WTC11 (cell line): ENCODE results near the gene ZNF500. TPM values are rescaled to one million over a fixed set of nuclear protein-coding genes. Genes with fewer than 3 reads are reported as not detected.

Source experiments
- NFYB ChIP-seq: sonication (generic); formaldehyde crosslinking; conservative IDR thresholded peaks from 2 replicates; pipeline ENCODE4 v1.8.0; 2022; ENCODE audit warnings: low read depth, missing genetic modification reagents
- NR2C2 ChIP-seq: sonication (generic); formaldehyde crosslinking; IDR thresholded peaks from 2 replicates; pipeline ENCODE4 v1.8.0; 2022; ENCODE audit warnings: mild to moderate bottlenecking, missing genetic modification reagents
- total RNA-seq: library from RNA; stranded (reverse); gene quantifications from 3 replicates; pipeline ENCODE4 v1.2.3, GENCODE V29; 2021
- TF ChIP-seq, protein P1 (sequence below): sonication (generic); formaldehyde crosslinking; IDR thresholded peaks from 2 replicates; pipeline ENCODE4 v1.8.1; 2023; ENCODE audit warnings: mild to moderate bottlenecking, missing genetic modification reagents
- TF ChIP-seq, protein P2 (sequence below): fragments of 250-450 bp; sonication (Bioruptor Pico); IDR thresholded peaks from 2 replicates; pipeline ENCODE4 v1.9.0; 2021; ENCODE audit warnings: mild to moderate bottlenecking, borderline replicate concordance
- TF ChIP-seq, protein P3 (sequence below): sonication (generic); formaldehyde crosslinking; IDR thresholded peaks from 2 replicates; pipeline ENCODE4 v1.8.1; 2023; ENCODE audit warnings: mild to moderate bottlenecking, missing genetic modification reagents, borderline replicate concordance
- TF ChIP-seq, protein P4 (sequence below): sonication (generic); formaldehyde crosslinking; IDR thresholded peaks from 2 replicates; pipeline ENCODE4 v1.8.0; 2023; ENCODE audit warnings: missing genetic modification reagents
- TF ChIP-seq, protein P5 (sequence below): fragments of 250-450 bp; sonication (Bioruptor Pico); IDR thresholded peaks from 2 replicates; pipeline ENCODE4 v1.9.0; 2021; ENCODE audit warnings: mild to moderate bottlenecking

Gene ZNF500
- total RNA-seq, 1 experiment from 2014 or later: 19.9 TPM

DNA sequence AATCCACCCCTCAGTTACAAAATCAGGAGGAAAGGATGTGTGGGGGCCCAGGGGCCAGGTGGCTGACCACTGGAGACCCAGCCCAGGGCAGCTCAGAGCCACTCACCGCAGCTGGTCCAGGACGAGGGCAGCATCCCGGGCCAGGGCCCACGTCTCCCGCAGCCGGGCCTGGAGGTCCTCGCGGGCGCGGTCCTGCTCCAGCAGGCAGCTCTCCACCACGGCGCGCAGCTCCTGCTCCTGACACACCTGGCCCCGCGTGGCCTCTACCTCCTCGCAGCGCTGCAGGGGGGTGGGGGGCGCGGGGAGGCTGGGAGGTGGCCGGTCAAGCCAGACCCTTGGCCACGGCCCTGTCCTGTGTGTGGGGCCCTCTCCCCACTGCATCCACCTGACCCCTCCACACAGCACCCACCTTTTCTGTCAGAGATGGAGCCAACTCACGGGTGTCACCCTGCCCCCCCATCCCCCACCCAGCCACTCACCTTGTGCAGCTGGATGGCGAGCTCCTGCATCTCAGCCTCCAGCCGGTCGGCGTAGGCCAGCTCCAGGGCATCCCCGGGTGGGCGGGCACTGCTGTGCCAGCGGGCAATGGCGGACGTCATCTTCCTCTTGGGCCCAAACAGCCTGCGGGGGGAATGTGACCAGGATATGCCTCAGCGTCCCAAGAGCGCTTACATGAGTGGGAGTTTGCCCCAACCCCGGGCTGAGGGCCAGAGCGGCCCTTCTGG, 68.5 kb downstream of the ZNF500 start (continued):
- TF ChIP-seq, protein P1, sequence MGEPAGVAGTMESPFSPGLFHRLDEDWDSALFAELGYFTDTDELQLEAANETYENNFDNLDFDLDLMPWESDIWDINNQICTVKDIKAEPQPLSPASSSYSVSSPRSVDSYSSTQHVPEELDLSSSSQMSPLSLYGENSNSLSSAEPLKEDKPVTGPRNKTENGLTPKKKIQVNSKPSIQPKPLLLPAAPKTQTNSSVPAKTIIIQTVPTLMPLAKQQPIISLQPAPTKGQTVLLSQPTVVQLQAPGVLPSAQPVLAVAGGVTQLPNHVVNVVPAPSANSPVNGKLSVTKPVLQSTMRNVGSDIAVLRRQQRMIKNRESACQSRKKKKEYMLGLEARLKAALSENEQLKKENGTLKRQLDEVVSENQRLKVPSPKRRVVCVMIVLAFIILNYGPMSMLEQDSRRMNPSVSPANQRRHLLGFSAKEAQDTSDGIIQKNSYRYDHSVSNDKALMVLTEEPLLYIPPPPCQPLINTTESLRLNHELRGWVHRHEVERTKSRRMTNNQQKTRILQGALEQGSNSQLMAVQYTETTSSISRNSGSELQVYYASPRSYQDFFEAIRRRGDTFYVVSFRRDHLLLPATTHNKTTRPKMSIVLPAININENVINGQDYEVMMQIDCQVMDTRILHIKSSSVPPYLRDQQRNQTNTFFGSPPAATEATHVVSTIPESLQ (CRISPR knock-in tag): no peak
- TF ChIP-seq NR2C2 (CRISPR knock-in tag): no peak
- TF ChIP-seq, protein P2, sequence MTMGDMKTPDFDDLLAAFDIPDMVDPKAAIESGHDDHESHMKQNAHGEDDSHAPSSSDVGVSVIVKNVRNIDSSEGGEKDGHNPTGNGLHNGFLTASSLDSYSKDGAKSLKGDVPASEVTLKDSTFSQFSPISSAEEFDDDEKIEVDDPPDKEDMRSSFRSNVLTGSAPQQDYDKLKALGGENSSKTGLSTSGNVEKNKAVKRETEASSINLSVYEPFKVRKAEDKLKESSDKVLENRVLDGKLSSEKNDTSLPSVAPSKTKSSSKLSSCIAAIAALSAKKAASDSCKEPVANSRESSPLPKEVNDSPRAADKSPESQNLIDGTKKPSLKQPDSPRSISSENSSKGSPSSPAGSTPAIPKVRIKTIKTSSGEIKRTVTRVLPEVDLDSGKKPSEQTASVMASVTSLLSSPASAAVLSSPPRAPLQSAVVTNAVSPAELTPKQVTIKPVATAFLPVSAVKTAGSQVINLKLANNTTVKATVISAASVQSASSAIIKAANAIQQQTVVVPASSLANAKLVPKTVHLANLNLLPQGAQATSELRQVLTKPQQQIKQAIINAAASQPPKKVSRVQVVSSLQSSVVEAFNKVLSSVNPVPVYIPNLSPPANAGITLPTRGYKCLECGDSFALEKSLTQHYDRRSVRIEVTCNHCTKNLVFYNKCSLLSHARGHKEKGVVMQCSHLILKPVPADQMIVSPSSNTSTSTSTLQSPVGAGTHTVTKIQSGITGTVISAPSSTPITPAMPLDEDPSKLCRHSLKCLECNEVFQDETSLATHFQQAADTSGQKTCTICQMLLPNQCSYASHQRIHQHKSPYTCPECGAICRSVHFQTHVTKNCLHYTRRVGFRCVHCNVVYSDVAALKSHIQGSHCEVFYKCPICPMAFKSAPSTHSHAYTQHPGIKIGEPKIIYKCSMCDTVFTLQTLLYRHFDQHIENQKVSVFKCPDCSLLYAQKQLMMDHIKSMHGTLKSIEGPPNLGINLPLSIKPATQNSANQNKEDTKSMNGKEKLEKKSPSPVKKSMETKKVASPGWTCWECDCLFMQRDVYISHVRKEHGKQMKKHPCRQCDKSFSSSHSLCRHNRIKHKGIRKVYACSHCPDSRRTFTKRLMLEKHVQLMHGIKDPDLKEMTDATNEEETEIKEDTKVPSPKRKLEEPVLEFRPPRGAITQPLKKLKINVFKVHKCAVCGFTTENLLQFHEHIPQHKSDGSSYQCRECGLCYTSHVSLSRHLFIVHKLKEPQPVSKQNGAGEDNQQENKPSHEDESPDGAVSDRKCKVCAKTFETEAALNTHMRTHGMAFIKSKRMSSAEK: no peak
- TF ChIP-seq NFYB: no peak
- TF ChIP-seq, protein P3, sequence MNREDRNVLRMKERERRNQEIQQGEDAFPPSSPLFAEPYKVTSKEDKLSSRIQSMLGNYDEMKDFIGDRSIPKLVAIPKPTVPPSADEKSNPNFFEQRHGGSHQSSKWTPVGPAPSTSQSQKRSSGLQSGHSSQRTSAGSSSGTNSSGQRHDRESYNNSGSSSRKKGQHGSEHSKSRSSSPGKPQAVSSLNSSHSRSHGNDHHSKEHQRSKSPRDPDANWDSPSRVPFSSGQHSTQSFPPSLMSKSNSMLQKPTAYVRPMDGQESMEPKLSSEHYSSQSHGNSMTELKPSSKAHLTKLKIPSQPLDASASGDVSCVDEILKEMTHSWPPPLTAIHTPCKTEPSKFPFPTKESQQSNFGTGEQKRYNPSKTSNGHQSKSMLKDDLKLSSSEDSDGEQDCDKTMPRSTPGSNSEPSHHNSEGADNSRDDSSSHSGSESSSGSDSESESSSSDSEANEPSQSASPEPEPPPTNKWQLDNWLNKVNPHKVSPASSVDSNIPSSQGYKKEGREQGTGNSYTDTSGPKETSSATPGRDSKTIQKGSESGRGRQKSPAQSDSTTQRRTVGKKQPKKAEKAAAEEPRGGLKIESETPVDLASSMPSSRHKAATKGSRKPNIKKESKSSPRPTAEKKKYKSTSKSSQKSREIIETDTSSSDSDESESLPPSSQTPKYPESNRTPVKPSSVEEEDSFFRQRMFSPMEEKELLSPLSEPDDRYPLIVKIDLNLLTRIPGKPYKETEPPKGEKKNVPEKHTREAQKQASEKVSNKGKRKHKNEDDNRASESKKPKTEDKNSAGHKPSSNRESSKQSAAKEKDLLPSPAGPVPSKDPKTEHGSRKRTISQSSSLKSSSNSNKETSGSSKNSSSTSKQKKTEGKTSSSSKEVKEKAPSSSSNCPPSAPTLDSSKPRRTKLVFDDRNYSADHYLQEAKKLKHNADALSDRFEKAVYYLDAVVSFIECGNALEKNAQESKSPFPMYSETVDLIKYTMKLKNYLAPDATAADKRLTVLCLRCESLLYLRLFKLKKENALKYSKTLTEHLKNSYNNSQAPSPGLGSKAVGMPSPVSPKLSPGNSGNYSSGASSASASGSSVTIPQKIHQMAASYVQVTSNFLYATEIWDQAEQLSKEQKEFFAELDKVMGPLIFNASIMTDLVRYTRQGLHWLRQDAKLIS (CRISPR knock-in tag): no peak
- TF ChIP-seq, protein P4, sequence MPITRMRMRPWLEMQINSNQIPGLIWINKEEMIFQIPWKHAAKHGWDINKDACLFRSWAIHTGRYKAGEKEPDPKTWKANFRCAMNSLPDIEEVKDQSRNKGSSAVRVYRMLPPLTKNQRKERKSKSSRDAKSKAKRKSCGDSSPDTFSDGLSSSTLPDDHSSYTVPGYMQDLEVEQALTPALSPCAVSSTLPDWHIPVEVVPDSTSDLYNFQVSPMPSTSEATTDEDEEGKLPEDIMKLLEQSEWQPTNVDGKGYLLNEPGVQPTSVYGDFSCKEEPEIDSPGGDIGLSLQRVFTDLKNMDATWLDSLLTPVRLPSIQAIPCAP (CRISPR knock-in tag): no peak
- TF ChIP-seq, protein P5, sequence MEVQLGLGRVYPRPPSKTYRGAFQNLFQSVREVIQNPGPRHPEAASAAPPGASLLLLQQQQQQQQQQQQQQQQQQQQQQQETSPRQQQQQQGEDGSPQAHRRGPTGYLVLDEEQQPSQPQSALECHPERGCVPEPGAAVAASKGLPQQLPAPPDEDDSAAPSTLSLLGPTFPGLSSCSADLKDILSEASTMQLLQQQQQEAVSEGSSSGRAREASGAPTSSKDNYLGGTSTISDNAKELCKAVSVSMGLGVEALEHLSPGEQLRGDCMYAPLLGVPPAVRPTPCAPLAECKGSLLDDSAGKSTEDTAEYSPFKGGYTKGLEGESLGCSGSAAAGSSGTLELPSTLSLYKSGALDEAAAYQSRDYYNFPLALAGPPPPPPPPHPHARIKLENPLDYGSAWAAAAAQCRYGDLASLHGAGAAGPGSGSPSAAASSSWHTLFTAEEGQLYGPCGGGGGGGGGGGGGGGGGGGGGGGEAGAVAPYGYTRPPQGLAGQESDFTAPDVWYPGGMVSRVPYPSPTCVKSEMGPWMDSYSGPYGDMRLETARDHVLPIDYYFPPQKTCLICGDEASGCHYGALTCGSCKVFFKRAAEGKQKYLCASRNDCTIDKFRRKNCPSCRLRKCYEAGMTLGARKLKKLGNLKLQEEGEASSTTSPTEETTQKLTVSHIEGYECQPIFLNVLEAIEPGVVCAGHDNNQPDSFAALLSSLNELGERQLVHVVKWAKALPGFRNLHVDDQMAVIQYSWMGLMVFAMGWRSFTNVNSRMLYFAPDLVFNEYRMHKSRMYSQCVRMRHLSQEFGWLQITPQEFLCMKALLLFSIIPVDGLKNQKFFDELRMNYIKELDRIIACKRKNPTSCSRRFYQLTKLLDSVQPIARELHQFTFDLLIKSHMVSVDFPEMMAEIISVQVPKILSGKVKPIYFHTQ (CRISPR knock-in tag): no peak

Other genes starting within 250 kb of the ZNF500 start
- gene CDIP1, start 228.4 kb downstream of the ZNF500 start, total RNA-seq: 68.9 to 79.2 TPM (median 78.9 TPM) in 3 replicates
- gene C16orf96, start 210.8 kb downstream of the ZNF500 start, total RNA-seq: 1.3 to 2.1 TPM (median 1.5 TPM) in 3 replicates
- 56.8 to 59.5 TPM (median 59.0 TPM) in 3 replicates for gene UBALD1, start 152.3 kb downstream of the ZNF500 start, total RNA-seq
- 79.4 to 88.8 TPM (median 80.7 TPM) in 3 replicates for gene MGRN1, start 142.3 kb downstream of the ZNF500 start, total RNA-seq
- gene NUDT16L1, start 73.6 kb downstream of the ZNF500 start, total RNA-seq: 41.8 to 45.8 TPM (median 42.0 TPM) in 3 replicates
- gene ANKS3, start 32.9 kb downstream of the ZNF500 start, total RNA-seq: 28.6 to 35.6 TPM (median 31.5 TPM) in 3 replicates
- gene DNAAF8, start 32.6 kb downstream of the ZNF500 start, total RNA-seq: 0.09 to 0.41 TPM (median 0.14 TPM) in 3 replicates
- not detected in 3 replicates for gene SEPTIN12, start 21.2 kb upstream of the ZNF500 start, total RNA-seq
- 1.9 TPM in 1 of 3 replicates, not detected in the others for gene SMIM22, start 28.2 kb upstream of the ZNF500 start, total RNA-seq
- 25.0 to 32.1 TPM (median 31.1 TPM) in 3 replicates for gene ROGDI, start 35.5 kb upstream of the ZNF500 start, total RNA-seq
- 99.7 to 103 TPM (median 99.7 TPM) in 3 replicates for gene GLYR1, start 80.1 kb upstream of the ZNF500 start, total RNA-seq
- gene UBN1, start 80.3 kb upstream of the ZNF500 start, total RNA-seq: 35.1 to 38.5 TPM (median 35.9 TPM) in 3 replicates
- gene PPL, start 170.0 kb upstream of the ZNF500 start, total RNA-seq: 28.5 to 29.6 TPM (median 28.7 TPM) in 3 replicates
- gene SEC14L5, start 191.2 kb upstream of the ZNF500 start, total RNA-seq: 2.1 to 2.4 TPM (median 2.3 TPM) in 3 replicates